Mononuclear cell (primary cell): ENCODE measurements around the gene ECHDC3. TPM values are rescaled to one million over a fixed set of nuclear protein-coding genes. Genes with fewer than 3 reads are reported as not detected.
"Not testable (repeated sequence)": the region's sequence is repeated elsewhere in the genome, so short reads cannot be mapped to it uniquely, and the experiment has no call there.

Experiments used
- H3K27me3 ChIP-seq: 2 replicates; pipeline ENCODE4 v1.6.0; 2011; ENCODE audit warnings: low read length, control low read depth; ENCODE audit not compliant: insufficient read depth
- H3K4me1 ChIP-seq: 2 replicates; pipeline ENCODE4 v1.5.1; 2011; ENCODE audit warnings: mild to moderate bottlenecking, low read length, control low read depth; ENCODE audit not compliant: insufficient read depth
- H3K4me3 ChIP-seq: 2 replicates; pipeline ENCODE4 v1.5.1; 2011; ENCODE audit warnings: mild to moderate bottlenecking, low read length, moderate library complexity
- H3K9me3 ChIP-seq: 2 replicates; pipeline ENCODE4 v1.5.1; 2011; ENCODE audit warnings: low read depth, mild to moderate bottlenecking, control low read depth, low read length
- total RNA-seq: library from RNA; depleted of rRNA; stranded (reverse); fragments of >200 nt; gene quantifications from one replicate; pipeline ENCODE4 v1.2.3, GENCODE V29; 2012

ECHDC3 gene
- total RNA-seq, 1 donor = 2.6 TPM

GRCh38 chr10:11708801-11709200, 33.4 kb upstream of the ECHDC3 start:
- not testable (repeated sequence) for H3K4me3 ChIP-seq, H3K27me3 ChIP-seq, H3K9me3 ChIP-seq
- peaks cover 38% of the 10 kb centered on the region for H3K4me1 ChIP-seq

GRCh38 chr10:11712744-11713143, 29.4 kb upstream of the ECHDC3 start:
- peaks cover 38% of the 10 kb centered on the region for H3K4me1 ChIP-seq
- no peaks in the 10 kb centered on the region for H3K27me3 ChIP-seq
- no peak overlapping the region for H3K4me3 ChIP-seq

GRCh38 chr10:11713186-11713743, 28.9 kb upstream of the ECHDC3 start:
- Histone ChIP-seq H3K9me3 (no peaks in the 10 kb centered on the region), H3K27me3 (no peaks in the 10 kb centered on the region), H3K4me1 (peaks cover 40% of the 10 kb centered on the region), H3K4me3 (no peak overlapping the region)

More at GRCh38 chr10:11712744-11713143, 29.4 kb upstream of the ECHDC3 start:
- no peaks in the 10 kb centered on the region for H3K9me3 ChIP-seq

- Histone ChIP-seq H3K4me1 (peaks cover 39% of the 10 kb centered on the region), H3K9me3 (no peaks in the 10 kb centered on the region), H3K4me3 (no peak overlapping the region), H3K27me3 (no peaks in the 10 kb centered on the region)
Observed at GRCh38 chr10:11713963-11714362, 28.2 kb upstream of the ECHDC3 start.

GRCh38 chr10:11714750-11715365, 27.3 kb upstream of the ECHDC3 start:
- Histone ChIP-seq H3K9me3 (no peaks in the 10 kb centered on the region), H3K4me3 (no peak overlapping the region), H3K27me3 (no peaks in the 10 kb centered on the region), H3K4me1 (peaks cover 39% of the 10 kb centered on the region)

- Histone ChIP-seq H3K9me3 (no peaks in the 10 kb centered on the region), H3K4me1 (peaks cover 39% of the 10 kb centered on the region), H3K4me3 (no peak overlapping the region)
Observed at GRCh38 chr10:11715815-11716494, 26.2 kb upstream of the ECHDC3 start.

GRCh38 chr10:11716686-11717085, 25.5 kb upstream of the ECHDC3 start:
- H3K9me3 ChIP-seq = no peaks in the 10 kb centered on the region
- H3K4me3 ChIP-seq = no peak overlapping the region
- H3K27me3 ChIP-seq = no peaks in the 10 kb centered on the region
- peaks cover 45% of the 10 kb centered on the region for H3K4me1 ChIP-seq

More at GRCh38 chr10:11715815-11716494, 26.2 kb upstream of the ECHDC3 start:
- H3K27me3 ChIP-seq = no peaks in the 10 kb centered on the region

- Histone ChIP-seq H3K4me1 (peaks cover 34% of the 10 kb centered on the region), H3K4me3 (no peak overlapping the region), H3K27me3 (no peaks in the 10 kb centered on the region), H3K9me3 (no peaks in the 10 kb centered on the region)
Observed at GRCh38 chr10:11719496-11720259, 22.5 kb upstream of the ECHDC3 start.

- Histone ChIP-seq H3K4me3 (no peak overlapping the region), H3K27me3 (no peaks in the 10 kb centered on the region), H3K9me3 (no peaks in the 10 kb centered on the region), H3K4me1 (peaks cover 34% of the 10 kb centered on the region)
Observed at GRCh38 chr10:11720260-11720741, 21.9 kb upstream of the ECHDC3 start.

GRCh38 chr10:11721806-11722205, 20.4 kb upstream of the ECHDC3 start:
- Histone ChIP-seq H3K4me1 (peaks cover 34% of the 10 kb centered on the region), H3K9me3 (no peaks in the 10 kb centered on the region), H3K4me3 (no peak overlapping the region), H3K27me3 (no peaks in the 10 kb centered on the region)

- Histone ChIP-seq H3K4me1 (peaks cover 26% of the 10 kb centered on the region), H3K27me3 (no peaks in the 10 kb centered on the region), H3K4me3 (no peak overlapping the region), H3K9me3 (no peaks in the 10 kb centered on the region)
Observed at GRCh38 chr10:11723359-11723758, 18.8 kb upstream of the ECHDC3 start.

- Histone ChIP-seq H3K27me3 (no peaks in the 10 kb centered on the region), H3K4me3 (no peak overlapping the region), H3K4me1 (peaks cover 17% of the 10 kb centered on the region), H3K9me3 (no peaks in the 10 kb centered on the region)
Observed at GRCh38 chr10:11724938-11725776, 17.0 kb upstream of the ECHDC3 start.

- no peaks in the 10 kb centered on the region for H3K27me3 ChIP-seq
- H3K4me1 ChIP-seq = peaks cover 9% of the 10 kb centered on the region
- H3K9me3 ChIP-seq = no peaks in the 10 kb centered on the region
- no peak overlapping the region for H3K4me3 ChIP-seq
Observed at GRCh38 chr10:11725912-11726311, 16.3 kb upstream of the ECHDC3 start.

GRCh38 chr10:11727563-11727962, 14.6 kb upstream of the ECHDC3 start:
- Histone ChIP-seq H3K27me3 (no peaks in the 10 kb centered on the region), H3K4me1 (no peaks in the 10 kb centered on the region), H3K4me3 (no peak overlapping the region)

More at GRCh38 chr10:11727563-11727962, 14.6 kb upstream of the ECHDC3 start:
- H3K9me3 ChIP-seq = no peaks in the 10 kb centered on the region
